Measurements from ENCODE around the gene TWIST2.

GRCh38 chr2:238868616-238869292 is 20.9 kb downstream of the TWIST2 start:
- TF ChIP-seq CTCF (IDR thresholded peaks at IDR 0.05) (no peak), POLR2A (IDR thresholded peaks at IDR 0.05) (no peak)
